Measurements from ENCODE around the gene CEP162.
"Not testable (repeated sequence)": the region's sequence is repeated elsewhere in the genome, so short reads cannot be mapped to it uniquely, and the experiment has no call there.

The CEP162 gene

GRCh38 chr6:84227434-84228197 lies at the start of gene CEP162:
Gene CEP162, minus strand, starts transcription at chr6:84227643. Its CDS starts 1,250 bp downstream, at chr6:84226393.
- peak; percentile 92 for DNase-seq

GRCh38 chr6:84274856-84275255 lies 47.4 kb upstream of the CEP162 start:
- DNase-seq: no peak

GRCh38 chr6:84273048-84273809 lies 45.8 kb upstream of the CEP162 start:
- no peak for DNase-seq

GRCh38 chr6:84272298-84272697 lies 44.9 kb upstream of the CEP162 start:
- DNase-seq: no peak

GRCh38 chr6:84271061-84271716 lies 43.7 kb upstream of the CEP162 start:
- DNase-seq: no peak

GRCh38 chr6:84269947-84270733 lies 42.7 kb upstream of the CEP162 start:
- DNase-seq: no peak

- no peak for DNase-seq
These were observed 41.3 kb upstream of the CEP162 start for GRCh38 chr6:84268781-84269180.

GRCh38 chr6:84263557-84263956 lies 36.1 kb upstream of the CEP162 start:
- no peak for DNase-seq

- DNase-seq: no peak
These were observed 33.5 kb upstream of the CEP162 start for GRCh38 chr6:84260926-84261325.

- DNase-seq: no peak
These were observed 32.8 kb upstream of the CEP162 start for GRCh38 chr6:84260196-84260595.

GRCh38 chr6:84258866-84259265 lies 31.4 kb upstream of the CEP162 start:
- DNase-seq: no peak

- DNase-seq: no peak
These were observed 30.8 kb upstream of the CEP162 start for GRCh38 chr6:84258268-84258667.

- DNase-seq: no peak
These were observed 28.2 kb upstream of the CEP162 start for GRCh38 chr6:84255641-84256040.

- DNase-seq: no peak
These were observed 25.9 kb upstream of the CEP162 start for GRCh38 chr6:84253380-84253779.

GRCh38 chr6:84251891-84252539 lies 24.6 kb upstream of the CEP162 start:
- no peak for DNase-seq

- DNase-seq: no peak
These were observed 22.3 kb upstream of the CEP162 start for GRCh38 chr6:84249724-84250123.

- not testable (repeated sequence) for DNase-seq
These were observed 17.1 kb upstream of the CEP162 start for GRCh38 chr6:84244416-84245081.

GRCh38 chr6:84243240-84243639 lies 15.8 kb upstream of the CEP162 start:
- no peak for DNase-seq

GRCh38 chr6:84242265-84242664 lies 14.8 kb upstream of the CEP162 start:
- no peak for DNase-seq

- DNase-seq: no peak
These were observed 728 bp upstream of the CEP162 start for GRCh38 chr6:84228198-84228543.

GRCh38 chr6:84227044-84227433 lies 404 bp downstream of the CEP162 start:
- no peak for DNase-seq

- DNase-seq: no peak
These were observed 3.2 kb downstream of the CEP162 start for GRCh38 chr6:84224251-84224650.
